ENCODE measurements around the gene PUS10.

The PUS10 gene

DNA sequence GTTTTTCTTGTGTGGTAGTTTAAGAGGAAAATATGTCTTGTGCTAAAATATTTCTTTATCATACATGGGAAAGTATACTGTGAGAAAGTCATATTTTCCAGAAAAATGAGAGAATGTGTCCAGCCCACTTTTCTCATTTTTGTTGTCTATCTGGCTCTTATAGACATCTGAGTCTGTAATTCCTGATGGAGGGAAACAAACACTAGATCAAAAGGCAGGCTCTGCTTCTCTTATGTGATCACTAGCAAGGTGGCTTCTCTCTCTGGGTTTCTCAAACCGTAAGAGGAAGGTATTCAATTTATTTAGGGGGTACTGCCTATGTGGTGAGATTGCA, 40.5 kb downstream of the PUS10 start:
- peaks cover 3% of the 10 kb centered on the region for H3K4me1 ChIP-seq (ENCODE audit: insufficient read depth, insufficient read length)
- DNase-seq (ENCODE audit: low read depth, low spot score), result no peak

DNA sequence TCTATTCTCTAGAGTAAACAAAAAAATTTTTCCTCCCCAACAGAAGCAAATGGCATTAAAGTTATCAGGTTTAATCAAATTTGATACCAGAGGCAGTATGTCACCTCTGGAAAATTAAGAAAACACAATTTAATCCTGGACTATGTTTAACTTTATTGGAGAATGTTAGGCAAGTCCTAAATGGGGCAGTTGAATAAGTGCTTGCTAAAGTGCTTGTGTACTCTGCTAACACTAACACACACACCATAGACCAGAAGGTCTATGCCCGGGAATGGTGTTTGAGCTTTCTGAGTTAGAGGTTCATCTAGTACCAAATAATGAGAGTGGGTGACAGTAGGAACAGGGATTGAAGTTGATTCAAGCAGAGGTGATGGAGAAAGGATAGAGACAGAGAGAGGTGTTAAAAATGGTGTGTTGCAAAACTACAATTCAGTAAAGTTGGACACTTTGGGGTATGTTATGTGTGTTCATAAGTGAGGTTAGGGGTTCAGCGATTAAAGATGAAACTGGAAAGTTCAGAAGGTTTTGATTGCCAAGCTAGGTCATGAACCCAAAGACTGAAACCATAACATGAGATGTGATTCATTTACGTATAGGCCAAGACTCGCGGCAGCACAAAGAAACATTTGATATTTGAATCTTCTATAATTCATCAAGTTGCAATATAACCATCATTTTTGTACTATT, 41.0 kb downstream of the PUS10 start:
- no peaks in the 10 kb centered on the region for H3K9me3 ChIP-seq (ENCODE audit: insufficient read depth, low read length)
- no peaks in the 10 kb centered on the region for H3K27me3 ChIP-seq (ENCODE audit: insufficient read depth, insufficient read length)
- peaks cover 3% of the 10 kb centered on the region for H3K4me1 ChIP-seq (ENCODE audit: insufficient read depth, insufficient read length)
- DNase-seq (ENCODE audit: low read depth, low spot score), result no peak
- no peak overlapping the region for H3K9ac ChIP-seq (ENCODE audit: insufficient read length, low read depth)
- H3K4me3 ChIP-seq (ENCODE audit: insufficient read length, low read depth), result no peak overlapping the region
- TF ChIP-seq ZNF274 (IDR thresholded peaks at IDR 0.05; ENCODE audit: low read depth, low read length) (no peak), SUZ12 (IDR thresholded peaks at IDR 0.05; ENCODE audit: extremely low read depth, insufficient read depth, insufficient read length) (no peak), YY1 (IDR thresholded peaks at IDR 0.05; ENCODE audit: insufficient read depth, insufficient read length) (no peak)
- no peaks in the 10 kb centered on the region for H3K36me3 ChIP-seq (ENCODE audit: insufficient read depth, insufficient read length, low read length)

More for the DNA sequence above, 40.5 kb downstream of the PUS10 start:
- Histone ChIP-seq H3K36me3 (ENCODE audit: insufficient read depth, insufficient read length, low read length) (no peaks in the 10 kb centered on the region), H3K9me3 (ENCODE audit: insufficient read depth, low read length) (no peaks in the 10 kb centered on the region), H3K9ac (ENCODE audit: insufficient read length, low read depth) (no peak overlapping the region), H3K4me3 (ENCODE audit: insufficient read length, low read depth) (no peak overlapping the region), H3K27me3 (ENCODE audit: insufficient read depth, insufficient read length) (no peaks in the 10 kb centered on the region)
- TF ChIP-seq YY1 (IDR thresholded peaks at IDR 0.05; ENCODE audit: insufficient read depth, insufficient read length) (no peak), SUZ12 (IDR thresholded peaks at IDR 0.05; ENCODE audit: extremely low read depth, insufficient read depth, insufficient read length) (no peak), ZNF274 (IDR thresholded peaks at IDR 0.05; ENCODE audit: low read depth, low read length) (no peak)

DNA sequence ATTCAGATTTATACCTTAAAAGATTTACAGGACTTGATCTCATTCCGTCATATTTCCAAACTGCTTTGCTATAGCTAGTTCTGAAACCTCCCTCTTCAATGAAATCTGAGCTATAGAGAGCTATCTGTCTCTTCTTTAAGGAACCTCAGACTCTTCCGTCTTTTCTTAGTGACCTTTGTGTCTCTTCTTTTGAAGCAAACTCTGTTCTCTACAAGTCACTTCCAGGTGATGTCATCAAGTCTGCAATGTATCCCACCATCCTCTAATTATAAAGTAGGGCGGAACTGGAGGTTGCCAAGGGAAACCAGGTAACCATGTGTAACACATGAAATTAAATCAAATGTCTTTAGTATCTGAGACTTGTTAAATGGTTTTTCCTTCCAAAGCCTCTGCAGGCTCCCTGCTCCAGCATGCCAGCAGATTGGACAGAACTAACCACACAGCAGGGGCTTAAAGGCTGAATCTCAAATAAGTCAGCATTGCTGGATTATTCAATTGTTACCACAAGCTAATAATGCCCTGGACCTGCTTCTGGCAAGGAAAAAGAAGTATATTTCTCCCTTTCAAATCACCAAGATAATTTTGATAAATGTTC, 41.7 kb downstream of the PUS10 start:
- Histone ChIP-seq H3K9ac (ENCODE audit: insufficient read length, low read depth) (no peak overlapping the region), H3K4me1 (ENCODE audit: insufficient read depth, insufficient read length) (peaks cover 3% of the 10 kb centered on the region), H3K4me3 (ENCODE audit: insufficient read length, low read depth) (no peak overlapping the region)

DNA sequence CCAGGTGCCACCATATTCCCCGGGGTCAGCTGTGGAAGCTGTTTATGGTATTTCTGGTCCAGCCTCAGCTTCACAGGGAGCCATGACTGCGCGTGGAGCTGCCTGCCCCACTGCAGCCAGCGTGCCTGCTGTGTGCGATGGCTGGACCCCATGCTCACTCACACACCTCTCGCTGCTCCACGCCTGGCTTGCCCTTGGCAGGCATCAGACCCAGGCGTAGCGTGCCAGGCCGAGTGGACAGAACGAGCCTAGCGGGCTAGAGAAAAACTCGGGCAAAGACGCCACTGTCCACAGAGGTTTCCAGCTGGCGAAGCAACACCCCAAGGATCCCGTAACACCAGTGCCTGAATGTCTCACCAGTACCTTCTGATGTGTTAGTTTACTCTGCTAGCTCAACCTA, 43.4 kb downstream of the PUS10 start:
- peaks cover 3% of the 10 kb centered on the region for H3K4me1 ChIP-seq (ENCODE audit: insufficient read depth, insufficient read length)

More for the DNA sequence above, 41.7 kb downstream of the PUS10 start:
- H3K36me3 ChIP-seq (ENCODE audit: insufficient read depth, insufficient read length, low read length), result no peaks in the 10 kb centered on the region
- no peak for DNase-seq (ENCODE audit: low read depth, low spot score)
- no peaks in the 10 kb centered on the region for H3K9me3 ChIP-seq (ENCODE audit: insufficient read depth, low read length)
- TF ChIP-seq ZNF274 (IDR thresholded peaks at IDR 0.05; ENCODE audit: low read depth, low read length), result no peak
- no peak for TF ChIP-seq YY1 (IDR thresholded peaks at IDR 0.05; ENCODE audit: insufficient read depth, insufficient read length)
- no peak for TF ChIP-seq SUZ12 (IDR thresholded peaks at IDR 0.05; ENCODE audit: extremely low read depth, insufficient read depth, insufficient read length)
- no peaks in the 10 kb centered on the region for H3K27me3 ChIP-seq (ENCODE audit: insufficient read depth, insufficient read length)

GRCh38 chr2:60973705-60974104, 44.4 kb downstream of the PUS10 start:
- Histone ChIP-seq H3K9ac (ENCODE audit: insufficient read length, low read depth) (no peak overlapping the region), H3K4me3 (ENCODE audit: insufficient read length, low read depth) (no peak overlapping the region), H3K9me3 (ENCODE audit: insufficient read depth, low read length) (no peaks in the 10 kb centered on the region), H3K27me3 (ENCODE audit: insufficient read depth, insufficient read length) (no peaks in the 10 kb centered on the region), H3K4me1 (ENCODE audit: insufficient read depth, insufficient read length) (peaks cover 3% of the 10 kb centered on the region), H3K36me3 (ENCODE audit: insufficient read depth, insufficient read length, low read length) (no peaks in the 10 kb centered on the region)
- DNase-seq (ENCODE audit: low read depth, low spot score), result no peak
- TF ChIP-seq SUZ12 (IDR thresholded peaks at IDR 0.05; ENCODE audit: extremely low read depth, insufficient read depth, insufficient read length) (no peak), YY1 (IDR thresholded peaks at IDR 0.05; ENCODE audit: insufficient read depth, insufficient read length) (no peak), ZNF274 (IDR thresholded peaks at IDR 0.05; ENCODE audit: low read depth, low read length) (no peak)

More for the DNA sequence above, 43.4 kb downstream of the PUS10 start:
- H3K4me3 ChIP-seq (ENCODE audit: insufficient read length, low read depth), result no peak overlapping the region
- no peaks in the 10 kb centered on the region for H3K36me3 ChIP-seq (ENCODE audit: insufficient read depth, insufficient read length, low read length)
- H3K9ac ChIP-seq (ENCODE audit: insufficient read length, low read depth), result no peak overlapping the region
- DNase-seq (ENCODE audit: low read depth, low spot score), result no peak
- H3K9me3 ChIP-seq (ENCODE audit: insufficient read depth, low read length), result no peaks in the 10 kb centered on the region
- H3K27me3 ChIP-seq (ENCODE audit: insufficient read depth, insufficient read length), result no peaks in the 10 kb centered on the region
- TF ChIP-seq SUZ12 (IDR thresholded peaks at IDR 0.05; ENCODE audit: extremely low read depth, insufficient read depth, insufficient read length) (no peak), ZNF274 (IDR thresholded peaks at IDR 0.05; ENCODE audit: low read depth, low read length) (no peak), YY1 (IDR thresholded peaks at IDR 0.05; ENCODE audit: insufficient read depth, insufficient read length) (no peak)

GRCh38 chr2:60972889-60973656, 45.0 kb downstream of the PUS10 start:
- no peak for TF ChIP-seq ZNF274 (IDR thresholded peaks at IDR 0.05; ENCODE audit: low read depth, low read length)
- Histone ChIP-seq H3K27me3 (ENCODE audit: insufficient read depth, insufficient read length) (no peaks in the 10 kb centered on the region), H3K36me3 (ENCODE audit: insufficient read depth, insufficient read length, low read length) (no peaks in the 10 kb centered on the region), H3K9ac (ENCODE audit: insufficient read length, low read depth) (no peak overlapping the region), H3K4me1 (ENCODE audit: insufficient read depth, insufficient read length) (peaks cover 3% of the 10 kb centered on the region), H3K4me3 (ENCODE audit: insufficient read length, low read depth) (no peak overlapping the region), H3K9me3 (ENCODE audit: insufficient read depth, low read length) (no peaks in the 10 kb centered on the region)
- DNase-seq (ENCODE audit: low read depth, low spot score), result no peak

Measured in NT2/D1 (cell line).